ENCODE data around the gene PPP2R5B. TPM values are rescaled to one million over a fixed set of nuclear protein-coding genes. Genes with fewer than 3 reads are reported as not detected.
A peak's percentile ranks its signal among the peaks of the same experiment; 100 is the strongest.
"Not testable (repeated sequence)": the region's sequence is repeated elsewhere in the genome, so short reads cannot be mapped to it uniquely, and the experiment has no call there.

Gene PPP2R5B
- polyA plus RNA-seq, 1 donor = 11.5 TPM

- DNase-seq = no peak
Measured at GRCh38 chr11:64930340-64930739, 5.9 kb downstream of the PPP2R5B start.

GRCh38 chr11:64931290-64931689, 6.8 kb downstream of the PPP2R5B start:
- no peak for DNase-seq

- no peak for DNase-seq
Measured at GRCh38 chr11:64932324-64932723, 7.8 kb downstream of the PPP2R5B start.

GRCh38 chr11:64933213-64933934, 8.9 kb downstream of the PPP2R5B start:
- DNase-seq = no peak

- DNase-seq = no peak
Measured at GRCh38 chr11:64933935-64934681, 9.6 kb downstream of the PPP2R5B start.

GRCh38 chr11:64934682-64935358, 10.3 kb downstream of the PPP2R5B start:
- no peak for DNase-seq

GRCh38 chr11:64935359-64936081, 11.0 kb downstream of the PPP2R5B start, which contains the start of gene GPHA2:
TSS of gene GPHA2 (minus strand) at chr11:64935893. CDS start at chr11:64935460, 433 bp downstream.
- DNase-seq = no peak

- DNase-seq = no peak
Measured at GRCh38 chr11:64936539-64936938, 12.1 kb downstream of the PPP2R5B start.

- no peak for DNase-seq
Measured at GRCh38 chr11:64947208-64947814, 22.8 kb downstream of the PPP2R5B start.

GRCh38 chr11:64951529-64951928, 27.0 kb downstream of the PPP2R5B start:
- DNase-seq = no peak

- DNase-seq = no peak
Measured at GRCh38 chr11:64954201-64954600, 29.7 kb downstream of the PPP2R5B start.

- DNase-seq = no peak
Measured at GRCh38 chr11:64959498-64959897, 35.0 kb downstream of the PPP2R5B start.

GRCh38 chr11:64960719-64961118, 36.2 kb downstream of the PPP2R5B start:
- no peak for DNase-seq

GRCh38 chr11:64963072-64963631, 38.7 kb downstream of the PPP2R5B start:
- no peak for DNase-seq

- DNase-seq = no peak
Measured at GRCh38 chr11:64967375-64967774, 42.9 kb downstream of the PPP2R5B start.

GRCh38 chr11:64969209-64969608, 44.7 kb downstream of the PPP2R5B start:
- DNase-seq = no peak

GRCh38 chr11:64970731-64971151, 46.3 kb downstream of the PPP2R5B start:
- no peak for DNase-seq

GRCh38 chr11:64971421-64972233, 47.1 kb downstream of the PPP2R5B start, which contains the start of gene MAJIN:
TSS of gene MAJIN (minus strand) at chr11:64972108. CDS start at chr11:64959405, 12,703 bp downstream.
- DNase-seq = peak; percentile 83

- DNase-seq = no peak
Measured at GRCh38 chr11:64974124-64974523, 49.6 kb downstream of the PPP2R5B start.

GRCh38 chr11:64976651-64977050, 52.2 kb downstream of the PPP2R5B start:
- DNase-seq = no peak

- DNase-seq = not testable (repeated sequence)
Measured at GRCh38 chr11:64983339-64983738, 58.9 kb downstream of the PPP2R5B start.
